HFF-Myc (cell line): ENCODE results near the gene EVI5L.

Experiments used
- DNase-seq: peaks from one replicate; pipeline ENCODE4 v3.0.0-alpha.2; 2011; ENCODE audit warnings: low read depth; ENCODE audit errors: extremely low read depth
- H3K4me3 ChIP-seq: replicated peaks from 2 replicates; pipeline ENCODE4 v1.5.1; 2011; ENCODE audit warnings: low read depth, mild to moderate bottlenecking, control low read depth, low read length
- CTCF ChIP-seq: IDR thresholded peaks from 2 replicates; pipeline ENCODE4 v1.5.1; 2012; ENCODE audit warnings: mild to moderate bottlenecking, low read depth, low read length, control low read depth; ENCODE audit errors: missing control alignments

EVI5L gene

GRCh38 chr19:7833225-7834099 lies 3.4 kb downstream of the EVI5L start:
- no peak overlapping the region for H3K4me3 ChIP-seq

GRCh38 chr19:7839476-7839875 lies 9.5 kb downstream of the EVI5L start:
- no peak for DNase-seq
- H3K4me3 ChIP-seq: no peak overlapping the region
- TF ChIP-seq CTCF: no peak

More at GRCh38 chr19:7833225-7834099, 3.4 kb downstream of the EVI5L start:
- TF ChIP-seq CTCF: no peak
- peak; percentile 43 for DNase-seq

GRCh38 chr19:7840629-7841028 lies 10.6 kb downstream of the EVI5L start:
- no peak overlapping the region for H3K4me3 ChIP-seq
- no peak for TF ChIP-seq CTCF
- DNase-seq: no peak

- no peak for DNase-seq
- no peak for TF ChIP-seq CTCF
- no peak overlapping the region for H3K4me3 ChIP-seq
Measured at GRCh38 chr19:7841751-7842660, 12.0 kb downstream of the EVI5L start.

GRCh38 chr19:7842661-7843294 lies 12.8 kb downstream of the EVI5L start:
- DNase-seq: no peak
- no peak overlapping the region for H3K4me3 ChIP-seq
- no peak for TF ChIP-seq CTCF

GRCh38 chr19:7843521-7843920 lies 13.5 kb downstream of the EVI5L start:
- no peak for TF ChIP-seq CTCF
- DNase-seq: no peak
- H3K4me3 ChIP-seq: no peak overlapping the region
